GM19193 (cell line): ENCODE data around the gene STXBP3.

Experiments
- POLR2A ChIP-seq: IDR thresholded peaks from 4 replicates; pipeline ENCODE4 v1.6.1; 2011; ENCODE audit not compliant: insufficient read depth, insufficient read length; ENCODE audit errors: extremely low read depth

The STXBP3 gene

GRCh38 chr1:108819878-108820277, 73.4 kb downstream of the STXBP3 start:
- TF ChIP-seq POLR2A, result no peak

DNA sequence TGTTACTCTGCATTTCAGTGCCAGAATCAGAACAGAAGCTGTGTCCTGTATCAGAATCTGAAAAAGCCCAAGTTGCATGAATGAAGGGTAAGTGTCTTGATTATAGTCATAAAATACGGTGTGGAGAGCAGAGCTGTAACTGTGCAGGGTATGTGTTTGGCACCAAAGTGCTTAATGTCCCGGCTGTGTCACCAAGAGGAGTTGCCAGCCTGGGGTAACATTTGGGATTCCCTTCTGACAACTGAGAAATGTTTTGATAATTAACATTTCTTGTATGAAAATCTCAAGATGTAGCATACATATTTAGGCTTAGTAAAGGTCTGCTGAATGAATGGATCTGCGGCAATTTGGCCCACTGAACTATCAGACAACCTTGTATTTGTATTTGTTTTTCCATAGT, 77.2 kb downstream of the STXBP3 start:
- no peak for TF ChIP-seq POLR2A

GRCh38 chr1:108824051-108824450, 77.6 kb downstream of the STXBP3 start:
- TF ChIP-seq POLR2A, result no peak

GRCh38 chr1:108826081-108826635, 79.7 kb downstream of the STXBP3 start:
- TF ChIP-seq POLR2A, result no peak

DNA sequence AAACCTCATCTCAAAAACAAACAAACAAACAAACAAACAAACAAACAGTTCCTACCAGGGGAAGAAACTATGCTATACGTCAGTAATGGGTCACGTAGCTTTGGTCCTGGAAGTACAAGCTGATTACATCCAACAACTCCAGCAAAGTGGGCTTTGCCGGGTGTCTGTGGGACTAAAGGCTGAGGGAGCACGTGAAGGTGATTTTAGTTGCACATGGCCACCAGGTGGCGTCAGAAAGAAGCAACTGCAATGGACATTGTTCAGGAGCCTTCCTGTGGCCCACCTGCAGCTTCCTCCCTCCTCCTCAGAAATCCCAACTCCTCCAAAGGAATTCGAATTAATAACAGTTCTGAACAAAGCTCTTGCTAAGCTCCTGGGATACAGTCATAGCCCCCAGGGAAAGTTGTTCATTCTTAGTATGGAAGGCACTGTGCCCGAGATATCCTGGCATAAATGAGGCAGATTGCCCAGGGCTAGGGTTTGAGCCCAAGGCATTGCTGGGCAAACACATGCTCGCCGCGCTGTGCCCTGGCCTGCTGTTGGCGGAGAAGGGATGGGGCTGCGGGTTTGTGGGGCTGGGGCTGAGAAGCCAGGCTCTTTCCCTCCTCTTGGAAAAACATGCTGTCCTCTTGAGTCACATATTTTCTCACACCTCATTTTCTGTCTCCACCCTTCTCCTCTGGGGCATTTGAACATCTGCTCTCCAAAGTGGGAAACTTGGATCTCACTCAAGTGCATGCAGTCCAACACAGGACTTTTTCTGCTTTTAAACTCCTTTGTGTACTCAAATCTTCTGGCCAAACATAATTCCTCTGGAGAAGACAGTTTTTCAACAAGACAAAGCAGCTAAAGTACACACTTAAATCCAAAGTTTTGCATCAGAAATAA, 81.8 kb downstream of the STXBP3 start:
- no peak for TF ChIP-seq POLR2A

DNA sequence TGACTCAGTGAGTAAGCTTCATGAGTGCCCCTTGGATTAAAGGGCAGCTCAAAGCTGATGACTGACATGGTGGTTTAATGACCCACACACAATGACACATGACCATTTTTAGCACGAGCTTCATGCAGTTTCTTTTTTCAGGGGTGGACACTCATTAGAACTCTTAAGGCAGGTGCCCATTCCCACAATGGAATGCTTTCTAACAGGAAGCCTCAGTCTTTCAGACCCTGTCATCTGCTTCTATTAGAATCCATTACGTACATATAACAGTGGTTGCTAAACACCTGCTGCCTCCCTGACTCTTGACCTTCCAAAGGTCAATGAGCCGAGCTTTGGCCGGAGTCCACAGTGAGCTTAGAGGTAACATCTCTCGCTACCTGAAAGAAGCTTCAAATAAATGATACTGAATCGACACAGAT, 83.0 kb downstream of the STXBP3 start:
- no peak for TF ChIP-seq POLR2A

GRCh38 chr1:108830119-108831008, 83.9 kb downstream of the STXBP3 start:
- no peak for TF ChIP-seq POLR2A

- no peak for TF ChIP-seq POLR2A
Measured at GRCh38 chr1:108831225-108831624, 84.8 kb downstream of the STXBP3 start.

- no peak for TF ChIP-seq POLR2A
Measured at GRCh38 chr1:108832929-108833328, 86.5 kb downstream of the STXBP3 start.

DNA sequence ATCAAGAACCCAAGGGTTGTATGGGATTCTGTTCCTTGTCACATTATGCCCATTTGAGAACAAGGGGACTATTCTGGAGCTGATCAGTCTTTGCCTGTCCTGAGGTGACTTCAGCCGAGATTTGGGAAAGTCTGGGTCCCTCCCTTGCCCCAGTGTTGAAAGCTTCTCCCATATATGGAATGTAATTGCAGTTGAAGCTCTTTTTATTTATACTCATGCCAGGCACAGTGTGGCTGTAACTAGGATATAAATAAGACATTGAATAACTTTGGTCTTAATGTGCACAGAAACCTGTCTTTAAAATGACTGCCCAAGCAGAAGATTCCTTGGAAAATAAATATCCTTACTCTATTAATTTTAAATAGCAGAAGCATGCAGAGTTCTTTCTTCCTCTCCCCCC, 95.2 kb downstream of the STXBP3 start:
- no peak for TF ChIP-seq POLR2A

- no peak for TF ChIP-seq POLR2A
Measured at GRCh38 chr1:108842525-108843181, 96.2 kb downstream of the STXBP3 start.

DNA sequence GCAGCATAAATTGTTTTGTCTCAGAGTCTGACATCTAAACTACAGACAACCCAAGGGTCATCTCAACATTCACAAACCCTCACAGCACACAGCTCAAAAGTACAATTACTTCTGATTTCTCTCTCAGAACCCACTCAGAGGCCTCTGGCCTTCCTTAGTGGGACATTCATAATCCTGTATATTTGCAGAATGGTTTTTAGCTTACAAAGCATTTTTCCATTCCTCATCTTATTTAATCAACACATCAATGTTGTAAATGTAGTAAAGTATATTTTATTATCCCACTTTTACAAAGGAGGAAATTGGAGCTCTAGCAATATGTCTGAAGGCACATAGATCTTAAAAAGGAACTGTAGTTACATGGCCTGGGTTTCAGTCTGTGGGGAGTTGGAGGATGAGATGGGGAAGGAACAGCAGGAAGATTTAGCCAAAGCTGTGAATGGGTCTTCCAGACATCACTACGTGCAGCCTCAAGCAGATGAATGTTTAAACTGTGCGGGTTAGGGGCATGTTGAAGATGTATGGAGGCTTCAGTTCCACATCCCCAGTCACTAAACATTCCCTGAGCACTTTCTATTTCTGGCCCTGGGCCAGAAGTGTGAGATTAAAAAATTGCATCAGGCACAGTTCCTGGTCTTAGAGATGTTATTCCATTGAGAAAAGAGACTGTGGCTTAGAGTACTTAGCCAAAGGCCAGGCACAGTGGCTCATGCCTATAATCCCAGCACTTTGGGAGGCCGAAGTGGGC, 97.1 kb downstream of the STXBP3 start:
- no peak for TF ChIP-seq POLR2A

DNA sequence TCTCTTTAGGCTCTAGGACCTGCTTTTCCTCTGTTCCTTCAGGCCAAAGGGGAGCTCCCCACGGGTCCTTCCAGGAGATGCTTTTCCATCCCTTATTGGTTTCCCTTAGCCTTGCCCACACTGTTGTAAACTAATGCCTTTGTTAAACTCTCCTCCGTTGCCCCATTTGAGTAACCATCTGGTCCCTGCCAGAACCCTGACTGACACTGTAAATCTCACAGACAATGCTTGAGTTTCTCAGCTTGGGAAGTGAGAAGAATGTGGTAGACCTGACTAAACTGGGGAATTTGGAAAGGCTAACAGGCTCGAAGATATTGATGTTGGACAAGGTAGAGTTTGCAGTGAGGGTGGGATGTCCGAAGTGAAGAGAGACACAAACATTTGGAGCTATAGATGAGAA, 99.0 kb downstream of the STXBP3 start:
- TF ChIP-seq POLR2A, result no peak

GRCh38 chr1:108845991-108846390, 99.5 kb downstream of the STXBP3 start:
- no peak for TF ChIP-seq POLR2A
